T-helper 2 cell (primary cell): ENCODE data around the gene DCTN1.
"Not testable (repeated sequence)": the region's sequence is repeated elsewhere in the genome, so short reads cannot be mapped to it uniquely, and the experiment has no call there.

Source experiments
- DNase-seq, 5 experiments: peaks; one replicate each; pipeline versions ENCODE4 v3.0.0 to v3.0.0-alpha.2; 2012 to 2022
- total RNA-seq, 2 donors: gene quantifications; one replicate each; lab custom pipeline; 2026; lab: John Stamatoyannopoulos, UW

The DCTN1 gene
- 87.3 to 102 reads per million in 2 donors for total RNA-seq

- peak in 1 of 5 experiments; percentile 19 for DNase-seq
Observed at GRCh38 chr2:74379851-74380789, at the start of gene DCTN1. DCTN1 (minus strand) TSS chr2:74380311; CDS start chr2:74380037, 274 bp downstream.

GRCh38 chr2:74428675-74429074 lies 48.6 kb upstream of the DCTN1 start:
- DNase-seq: no peak

- no peak for DNase-seq
Observed at GRCh38 chr2:74427551-74427950, 47.4 kb upstream of the DCTN1 start.

GRCh38 chr2:74426181-74426758 lies 46.2 kb upstream of the DCTN1 start:
- no peak for DNase-seq

- DNase-seq: no peak
Observed at GRCh38 chr2:74425523-74425922, 45.4 kb upstream of the DCTN1 start.

- no peak for DNase-seq
Observed at GRCh38 chr2:74424995-74425406, 44.9 kb upstream of the DCTN1 start.

GRCh38 chr2:74424139-74424992 lies 44.3 kb upstream of the DCTN1 start:
- DNase-seq: no peak

- DNase-seq: no peak
Observed at GRCh38 chr2:74423231-74424095, 43.4 kb upstream of the DCTN1 start.

GRCh38 chr2:74421221-74421870 lies 41.2 kb upstream of the DCTN1 start, which contains the start of the genes C2orf81 and WDR54:
C2orf81 (minus strand) TSS chr2:74421619; CDS start chr2:74421560, 59 bp downstream.
WDR54 (plus strand) TSS chr2:74421730; CDS start chr2:74422154, 424 bp downstream.
- peak; percentile 83 to 97 (median 90) for DNase-seq

GRCh38 chr2:74420443-74421103 lies 40.5 kb upstream of the DCTN1 start:
- DNase-seq: not testable (repeated sequence)

- DNase-seq: no peak
Observed at GRCh38 chr2:74420006-74420405, 39.9 kb upstream of the DCTN1 start.

- DNase-seq: no peak
Observed at GRCh38 chr2:74419345-74419744, 39.2 kb upstream of the DCTN1 start.

- DNase-seq: no peak
Observed at GRCh38 chr2:74418312-74418711, 38.2 kb upstream of the DCTN1 start.

- no peak for DNase-seq
Observed at GRCh38 chr2:74417763-74418162, 37.7 kb upstream of the DCTN1 start.

- no peak for DNase-seq
Observed at GRCh38 chr2:74417197-74417596, 37.1 kb upstream of the DCTN1 start.

- no peak for DNase-seq
Observed at GRCh38 chr2:74416778-74417177, 36.7 kb upstream of the DCTN1 start.

- no peak for DNase-seq
Observed at GRCh38 chr2:74415762-74416395, 35.8 kb upstream of the DCTN1 start.

GRCh38 chr2:74414881-74415761 lies 35.0 kb upstream of the DCTN1 start:
- DNase-seq: peak in 1 of 5 experiments; percentile 6

GRCh38 chr2:74414441-74414840 lies 34.3 kb upstream of the DCTN1 start:
- DNase-seq: no peak
